IMR-90 (cell line): ENCODE measurements around the gene OMD. TPM values are rescaled to one million over a fixed set of nuclear protein-coding genes. Genes with fewer than 3 reads are reported as not detected.

ENCODE experiments used
- ATAC-seq: fragments of 200-7000 bp; cut with Tn5 transposase; 2 replicates; pipeline ENCODE4 v1.9.1; 2020; ENCODE audit warnings: low read depth, mild to moderate bottlenecking, moderate library complexity
- BruUV-seq: library from RNA; stranded (reverse); fragments of 400-500 nt; replicated peaks from 2 replicates; lab custom pipeline; 2021; lab: Mats Ljungman, UMichigan
- CTCF ChIA-PET: fragments of 300-600 bp; formaldehyde crosslinking; extraction: SDS; loops from one replicate; lab custom pipeline; 2021; ENCODE audit warnings: antibody characterized with exemption; lab: Yijun Ruan, JAX
- POLR2A ChIA-PET: fragments of 300-600 bp; sonication (Branson Sonifier 250); formaldehyde crosslinking; loops from one replicate; lab custom pipeline; 2022; ENCODE audit warnings: antibody characterized with exemption; ENCODE audit not compliant: unreplicated experiment; lab: Charles Lee
- DNase-seq: peaks from one replicate; pipeline ENCODE4 v3.0.0; 2013
- H2AFZ ChIP-seq: replicated peaks from 2 replicates; pipeline ENCODE3; 2013; ENCODE audit warnings: low read length, mild to moderate bottlenecking; ENCODE audit not compliant: poor library complexity
- H2AK5ac ChIP-seq: 2 replicates; pipeline ENCODE4 v1.6.1; 2013; ENCODE audit warnings: low read depth, low read length, inconsistent platforms
- H2AK9ac ChIP-seq: replicated peaks from 2 replicates; pipeline ENCODE3; 2013; ENCODE audit warnings: mild to moderate bottlenecking, low read depth, low read length, moderate library complexity; ENCODE audit not compliant: poor library complexity
- H2BK120ac ChIP-seq: 2 replicates; pipeline ENCODE4 v1.6.1; 2013; ENCODE audit warnings: low read depth, low read length, inconsistent platforms
- H2BK15ac ChIP-seq: 3 replicates; pipeline ENCODE4 v1.6.1; 2013; ENCODE audit warnings: low read depth, low read length, inconsistent platforms
- H2BK20ac ChIP-seq: 2 replicates; pipeline ENCODE4 v1.6.1; 2013; ENCODE audit warnings: low read depth, mild to moderate bottlenecking, inconsistent platforms, low read length, moderate library complexity
- H2BK5ac ChIP-seq: 2 replicates; pipeline ENCODE4 v1.6.1; 2013; ENCODE audit warnings: mild to moderate bottlenecking, low read depth, low read length, inconsistent platforms; ENCODE audit not compliant: poor library complexity, severe bottlenecking
- H3K14ac ChIP-seq: replicated peaks from 2 replicates; pipeline ENCODE4 v1.6.1; 2013; ENCODE audit warnings: low read depth, low read length, inconsistent platforms
- H3K18ac ChIP-seq: 2 replicates; pipeline ENCODE4 v1.6.1; 2013; ENCODE audit warnings: low read depth, low read length, control low read depth
- H3K23ac ChIP-seq: 2 replicates; pipeline ENCODE4 v1.6.1; 2013; ENCODE audit warnings: low read depth, low read length, inconsistent platforms
- H3K27ac ChIP-seq: 2 replicates; pipeline ENCODE4 v1.5.1; 2013; ENCODE audit warnings: mild to moderate bottlenecking, control low read depth, low read length; ENCODE audit not compliant: insufficient read depth
- H3K27me3 ChIP-seq: 2 replicates; pipeline ENCODE4 v1.6.1; 2013; ENCODE audit warnings: low read length; ENCODE audit not compliant: control insufficient read depth, insufficient read depth
- H3K36me3 ChIP-seq: 2 replicates; pipeline ENCODE4 v1.6.1; 2013; ENCODE audit warnings: low read length, mixed read lengths; ENCODE audit not compliant: control insufficient read depth, insufficient read depth
- H3K4ac ChIP-seq: 2 replicates; pipeline ENCODE4 v1.6.1; 2013; ENCODE audit warnings: low read depth, low read length, inconsistent platforms
- H3K4me1 ChIP-seq: 2 replicates; pipeline ENCODE4 v1.6.1; 2013; ENCODE audit warnings: low read length, mixed read lengths; ENCODE audit not compliant: control insufficient read depth, insufficient read depth
- H3K4me2 ChIP-seq: 2 replicates; pipeline ENCODE4 v1.6.1; 2013; ENCODE audit warnings: low read depth, mild to moderate bottlenecking, control low read depth, low read length, moderate library complexity
- H3K4me3 ChIP-seq: 2 replicates; pipeline ENCODE4 v1.5.1; 2013; ENCODE audit warnings: low read depth, mild to moderate bottlenecking, control low read depth, low read length, moderate library complexity; ENCODE audit not compliant: insufficient read depth
- H3K56ac ChIP-seq: 2 replicates; pipeline ENCODE4 v1.6.1; 2013; ENCODE audit warnings: low read length, inconsistent platforms; ENCODE audit not compliant: insufficient read depth; ENCODE audit errors: extremely low read depth
- H3K79me1 ChIP-seq, 2 experiments: 2 replicates each; pipeline ENCODE4 v1.6.1; 2013; ENCODE audit warnings: low read length in 2 of 2, inconsistent platforms in 1 of 2, low read depth in 1 of 2
- H3K9ac ChIP-seq: 2 replicates; pipeline ENCODE4 v1.6.1; 2013; ENCODE audit warnings: low read depth, low read length, control low read depth
- H3K9me1 ChIP-seq: 2 replicates; pipeline ENCODE4 v1.6.1; 2013; ENCODE audit warnings: low read length, inconsistent platforms; ENCODE audit not compliant: insufficient read depth
- H3K9me3 ChIP-seq: 2 replicates; pipeline ENCODE4 v1.6.1; 2013; ENCODE audit warnings: low read length; ENCODE audit not compliant: control insufficient read depth, insufficient read depth
- H4K20me1 ChIP-seq: 2 replicates; pipeline ENCODE4 v1.6.1; 2013; ENCODE audit warnings: low read length, inconsistent platforms; ENCODE audit not compliant: insufficient read depth
- H4K5ac ChIP-seq: 2 replicates; pipeline ENCODE4 v1.6.1; 2013; ENCODE audit warnings: mild to moderate bottlenecking, low read depth, low read length, control low read depth
- H4K8ac ChIP-seq, 2 experiments: 2 replicates each; pipeline ENCODE4 v1.6.1; 2013; ENCODE audit warnings: low read depth in 2 of 2, low read length in 2 of 2, control low read depth in 1 of 2, inconsistent platforms in 1 of 2
- H4K91ac ChIP-seq: 2 replicates; pipeline ENCODE4 v1.6.1; 2013; ENCODE audit warnings: low read depth, low read length, inconsistent platforms; ENCODE audit not compliant: insufficient read depth
- BHLHE40 ChIP-seq: fragments of 150-350 bp; IDR thresholded peaks from 2 replicates; pipeline ENCODE4 v1.6.1; 2016; ENCODE audit warnings: mild to moderate bottlenecking, low read depth, low read length
- CEBPB ChIP-seq: IDR thresholded peaks from 2 replicates; pipeline ENCODE4 v1.6.1; 2012; ENCODE audit warnings: low read depth, low read length, improper control_type of control experiment
- FOS ChIP-seq: fragments of 150-350 bp; IDR thresholded peaks from 2 replicates; pipeline ENCODE4 v1.6.1; 2016; ENCODE audit warnings: low read depth, low read length
- MXI1 ChIP-seq: IDR thresholded peaks from 2 replicates; pipeline ENCODE4 v1.6.1; 2012; ENCODE audit warnings: low read depth, mild to moderate bottlenecking, low read length, moderate library complexity, borderline replicate concordance
- POLR2A ChIP-seq: IDR thresholded peaks from 2 replicates; pipeline ENCODE4 v1.6.1; 2012; ENCODE audit warnings: mild to moderate bottlenecking, low read depth, low read length
- WGBS, 2 experiments: methylation state at CpG; one replicate each; pipeline versions ENCODE4 v1.1.5 to v1.1.7; 2013; ENCODE audit warnings: missing lambda C conversion rate in 2 of 2; ENCODE audit not compliant: insufficient read length in 1 of 2; ENCODE audit errors: extremely low coverage in 2 of 2; 5-methylcytosine and 5-hydroxymethylcytosine counted together
- dilution Hi-C: fragments of 300-500 bp; cut with HindIII; formaldehyde crosslinking; loops from one replicate; pipeline ENCODE4 v1.14.3; 2018; ENCODE audit warnings: low sequenced_read_pairs; ENCODE audit not compliant: unreplicated experiment
- in situ Hi-C: fragments of 300-500 bp; cut with MboI; formaldehyde crosslinking; loops from 3 replicates; pipeline ENCODE4 v1.14.3; 2019; ENCODE audit warnings: low sequenced_read_pairs, inconsistent platforms, mixed read lengths
- intact Hi-C: fragments of 100-400 bp; cut with micrococcal nuclease; formaldehyde crosslinking; loops from 2 replicates; pipeline ENCODE4 v1.10.0; 2022
- polyA plus RNA-seq, 3 experiments: library from polyadenylated mRNA; depleted of rRNA; stranded (reverse); fragments of >200 nt; gene quantifications; 2 replicates each; pipeline ENCODE4 v1.2.3, GENCODE V29; 2012; ENCODE audit warnings: low replicate concordance in 1 of 3
- total RNA-seq: library from RNA; depleted of rRNA; stranded (reverse); fragments of >200 nt; gene quantifications from 2 replicates; pipeline ENCODE4 v1.2.3, GENCODE V29; 2012

Gene OMD
- total and polyA plus RNA-seq, 2 of the 4 experiments (the other 2 are of a cell fraction), result not detected

DNA sequence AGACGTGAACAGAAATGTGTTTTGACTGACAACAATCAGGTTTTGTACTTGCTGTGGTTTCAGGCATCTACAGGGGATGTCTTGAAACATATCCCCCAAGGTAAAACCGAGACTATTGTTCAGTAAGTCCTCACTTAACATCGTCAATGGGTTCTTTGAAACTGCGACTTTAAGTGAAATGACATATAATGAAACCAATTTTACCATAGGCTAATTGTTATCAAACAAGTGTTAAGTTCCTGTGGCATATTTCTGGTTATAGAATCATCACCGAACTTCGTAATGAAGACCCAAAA is 16.4 kb upstream of the OMD start:
- no peak overlapping the region for H3K18ac ChIP-seq
- H2BK120ac ChIP-seq, result no peak overlapping the region
- no peaks in the 10 kb centered on the region for H3K9me3 ChIP-seq
- CTCF ChIA-PET, result no interaction called here
- H4K20me1 ChIP-seq, result no peaks in the 10 kb centered on the region
- H3K4ac ChIP-seq, result no peak overlapping the region
- no peak overlapping the region for H2BK5ac ChIP-seq
- no peak overlapping the region for H3K9ac ChIP-seq
- no peaks in the 10 kb centered on the region for H3K36me3 ChIP-seq
- WGBS, 2 experiments, result no CpG with 5 or more reads among the region's 6 CpGs
- H3K4me2 ChIP-seq, result no peak overlapping the region
- no peak overlapping the region for H2AK5ac ChIP-seq
- no peak overlapping the region for H2AK9ac ChIP-seq
- no peak overlapping the region for H2BK15ac ChIP-seq
- no peak overlapping the region for H2AFZ ChIP-seq
- dilution Hi-C loops, result no loop called here
- H3K27me3 ChIP-seq, result no peaks in the 10 kb centered on the region
- H3K79me1 ChIP-seq, result no peaks in the 10 kb centered on the region
- no peak overlapping the region for H4K5ac ChIP-seq
- no peak overlapping the region for H3K23ac ChIP-seq
- H3K14ac ChIP-seq, result no peak overlapping the region
- TF ChIP-seq FOS (no peak), MXI1 (no peak), POLR2A (no peak), CEBPB (no peak), BHLHE40 (no peak)
- no peaks in the 10 kb centered on the region for H3K9me1 ChIP-seq
- H3K56ac ChIP-seq, result no peak overlapping the region
- H2BK20ac ChIP-seq, result no peak overlapping the region
- DNase-seq (no peak), ATAC-seq (no peak)
- H4K8ac ChIP-seq, result no peak overlapping the region
- no peak overlapping the region for H3K4me3 ChIP-seq
- peaks cover 2% of the 10 kb centered on the region; the same call in 1 of the 2 replicates for H3K4me1 ChIP-seq
- H4K91ac ChIP-seq, result no peak overlapping the region
- POLR2A ChIA-PET, result no interaction called here
- intact Hi-C loops, result loop anchor here (2.0 kb wide), 1 partner anchor 194 kb away; no protein-coding TSS in a partner anchor
- in situ Hi-C loops, result no loop called here
- BruUV-seq, result no TSS peak
- no peak overlapping the region for H3K27ac ChIP-seq
